Endothelial cell of hepatic sinusoid (primary cell): ENCODE results near the gene RTKN.
"Not testable (repeated sequence)": the region's sequence is repeated elsewhere in the genome, so short reads cannot be mapped to it uniquely, and the experiment has no call there.

Experiments
- in situ Hi-C: cut with HindIII; loops from 2 replicates; pipeline ENCODE4 v1.10.0; 2017; ENCODE audit warnings: low sequenced_read_pairs

Gene RTKN

DNA sequence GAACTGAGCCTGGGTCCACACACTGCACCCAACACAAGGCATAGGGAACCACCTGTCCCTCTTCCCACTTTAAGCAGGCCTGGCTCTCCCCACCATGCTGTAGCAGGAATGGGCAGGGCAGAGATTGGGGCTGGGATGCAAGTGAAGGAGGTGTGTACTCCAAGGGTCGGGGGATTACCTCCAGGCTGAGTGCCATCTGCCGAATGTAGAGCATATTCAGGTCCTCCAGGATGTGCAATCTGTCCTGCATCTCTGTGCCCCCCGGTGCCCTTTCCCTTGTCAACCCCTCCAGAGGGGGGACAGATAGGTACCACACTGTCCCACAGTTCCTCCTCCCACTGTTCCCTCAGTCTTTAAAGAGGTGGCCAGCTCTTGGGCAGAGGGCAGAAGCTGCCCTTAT, 2.4 kb downstream of the RTKN start:
- in situ Hi-C loops = no loop called here

DNA sequence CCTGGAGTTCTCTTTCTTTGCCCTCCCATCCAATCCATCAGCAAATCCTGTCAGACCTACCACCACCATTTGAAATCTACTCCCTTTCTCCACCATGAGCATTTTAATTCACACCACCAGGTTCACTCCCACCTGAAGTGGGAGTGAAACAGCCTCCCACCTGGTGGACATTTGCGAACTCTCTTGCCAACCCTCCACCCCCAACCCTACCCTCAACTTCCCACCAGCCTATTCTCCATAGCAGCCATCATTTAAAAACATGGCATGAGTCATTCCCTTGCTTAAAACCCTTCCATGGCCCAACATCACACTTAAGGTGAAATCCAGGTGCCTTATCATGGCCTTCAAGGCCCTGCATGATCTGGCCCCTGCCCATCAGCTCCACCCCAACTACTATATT, 3.5 kb downstream of the RTKN start:
- in situ Hi-C loops = no loop called here

DNA sequence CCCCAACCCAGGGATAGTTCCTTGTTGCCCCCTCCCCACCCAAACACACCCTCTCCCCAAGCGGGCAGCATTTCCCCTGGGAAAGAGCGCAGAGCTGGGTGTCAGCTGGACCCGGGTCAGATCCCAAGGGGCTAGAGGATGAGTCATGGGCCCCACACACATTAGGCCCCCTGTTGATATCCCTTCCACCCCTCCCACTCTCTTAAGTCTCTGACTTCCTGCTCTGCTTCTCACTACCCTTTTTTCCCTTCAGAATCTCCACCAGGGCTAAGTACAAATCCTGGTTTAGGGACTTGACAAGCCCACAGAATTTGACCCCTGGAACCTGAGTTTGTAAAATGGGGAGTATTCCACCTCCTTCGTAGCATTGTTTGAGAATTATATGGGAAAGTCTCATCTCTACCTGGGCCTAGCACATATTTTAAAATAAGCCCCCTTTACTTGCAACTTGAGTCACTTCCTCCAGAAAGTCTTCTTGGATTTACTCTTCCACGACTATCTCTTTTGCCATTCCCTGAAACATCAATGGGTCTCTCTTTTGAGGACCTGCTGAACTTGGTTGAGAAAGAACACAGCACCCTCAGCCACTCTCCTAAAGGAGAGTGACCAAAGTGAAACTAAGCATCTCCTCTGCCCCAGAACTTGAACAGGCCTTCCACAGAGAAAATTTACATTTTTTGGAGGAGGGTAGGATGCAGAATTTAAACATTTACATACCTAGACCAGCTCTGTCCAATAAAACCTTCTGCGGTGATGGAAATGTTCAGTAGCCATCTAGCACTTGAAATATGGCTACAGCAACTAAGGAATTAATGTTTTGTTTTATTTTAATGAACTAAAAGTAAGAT, 4.7 kb downstream of the RTKN start:
- in situ Hi-C loops = no loop called here

GRCh38 chr2:74436111-74436805, 5.5 kb downstream of the RTKN start:
- in situ Hi-C loops = no loop called here

DNA sequence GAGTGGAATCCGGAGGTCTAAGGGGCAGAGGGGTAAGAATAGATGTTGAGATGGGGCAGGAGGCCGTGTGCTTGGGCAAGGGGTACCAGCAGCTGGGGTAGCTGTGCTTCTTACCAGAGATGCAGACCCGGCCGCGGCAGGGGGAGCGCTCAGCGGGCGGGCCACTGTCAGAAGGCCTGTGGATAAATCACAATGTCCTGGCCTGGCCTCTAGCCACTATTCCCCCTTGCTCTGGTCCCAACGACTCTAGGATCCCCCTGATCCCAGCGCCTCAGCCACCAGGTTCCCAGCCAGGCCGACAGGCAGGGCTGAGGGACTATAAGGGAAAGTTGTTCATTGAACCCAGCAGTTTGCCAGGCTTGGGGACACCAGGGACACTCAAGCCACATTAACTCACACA, 11.2 kb downstream of the RTKN start:
- in situ Hi-C loops = loop anchor here (5.0 kb wide), 1 partner anchor 107 kb away; no protein-coding TSS in a partner anchor

DNA sequence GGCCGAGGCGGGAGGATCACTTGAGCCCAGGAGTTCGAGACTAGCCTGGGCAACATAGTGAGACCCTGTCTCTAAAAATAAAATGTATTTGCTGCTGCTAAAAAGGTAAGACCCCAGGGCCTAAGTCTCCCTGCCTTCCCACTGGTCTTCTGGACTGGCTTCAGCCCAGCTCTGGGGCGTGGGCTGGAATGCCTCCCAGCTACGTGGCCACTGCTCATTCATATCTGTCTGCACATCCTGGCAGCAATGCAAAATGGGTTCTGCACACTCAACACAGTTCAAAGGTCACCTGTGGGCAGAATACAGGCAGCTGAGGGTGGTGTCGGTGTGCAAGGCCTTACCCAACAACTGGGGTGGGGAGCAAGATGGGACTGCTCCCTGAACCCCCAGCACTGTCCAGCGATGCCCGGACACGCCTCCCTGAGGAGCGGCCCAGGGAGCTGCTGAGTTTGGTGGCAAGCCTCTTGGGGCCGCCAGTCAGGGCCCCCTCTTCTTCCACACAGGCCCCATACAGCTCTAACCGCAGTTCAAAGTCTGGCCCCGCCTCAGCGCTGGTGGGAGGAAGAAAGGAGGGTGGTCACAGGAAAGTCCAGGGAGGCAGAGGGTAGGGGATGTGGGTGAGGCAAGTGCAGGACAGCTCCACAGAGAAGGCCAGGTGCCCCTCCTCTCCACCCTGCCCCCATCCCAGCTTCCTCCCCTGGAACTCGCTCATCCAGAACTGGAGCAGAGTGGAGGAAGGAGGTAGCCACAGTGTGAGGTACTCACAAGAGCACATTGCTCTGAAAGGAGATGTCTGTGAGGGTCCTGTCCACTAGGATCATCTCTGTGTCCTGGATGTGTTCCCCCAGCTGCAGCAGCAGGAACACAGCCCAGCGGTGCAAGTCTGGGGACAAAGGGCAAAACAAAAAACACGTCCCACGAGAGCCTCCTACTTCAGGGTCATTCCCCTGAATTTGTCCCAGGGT, 12.0 kb downstream of the RTKN start:
- in situ Hi-C loops = loop anchor here (5.0 kb wide), 1 partner anchor 108 kb away; no protein-coding TSS in a partner anchor

GRCh38 chr2:74428675-74429074, 13.1 kb downstream of the RTKN start:
- in situ Hi-C loops = no loop called here

DNA sequence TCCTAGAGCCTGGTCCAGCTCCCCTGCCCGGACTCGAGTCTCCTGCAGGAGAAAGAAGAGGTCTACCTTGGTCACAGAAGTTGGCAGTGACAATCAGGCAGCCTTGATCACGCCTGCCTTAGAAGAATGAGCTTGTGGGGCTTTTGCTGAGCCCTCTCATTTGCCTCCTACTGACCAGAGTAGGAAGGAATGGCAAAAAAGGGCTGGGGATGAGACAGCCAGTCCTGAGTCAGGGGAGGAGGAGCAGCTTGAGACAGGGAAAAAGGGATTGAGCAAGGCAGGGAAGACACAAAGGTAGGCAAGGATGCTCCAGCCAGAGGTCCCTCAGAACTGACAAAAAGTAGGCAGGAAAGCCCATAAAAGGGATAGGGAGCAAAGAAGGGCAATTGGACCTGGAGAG, 14.2 kb downstream of the RTKN start:
- in situ Hi-C loops = no loop called here

- in situ Hi-C loops = no loop called here
These were observed 15.5 kb downstream of the RTKN start for GRCh38 chr2:74426181-74426758.

DNA sequence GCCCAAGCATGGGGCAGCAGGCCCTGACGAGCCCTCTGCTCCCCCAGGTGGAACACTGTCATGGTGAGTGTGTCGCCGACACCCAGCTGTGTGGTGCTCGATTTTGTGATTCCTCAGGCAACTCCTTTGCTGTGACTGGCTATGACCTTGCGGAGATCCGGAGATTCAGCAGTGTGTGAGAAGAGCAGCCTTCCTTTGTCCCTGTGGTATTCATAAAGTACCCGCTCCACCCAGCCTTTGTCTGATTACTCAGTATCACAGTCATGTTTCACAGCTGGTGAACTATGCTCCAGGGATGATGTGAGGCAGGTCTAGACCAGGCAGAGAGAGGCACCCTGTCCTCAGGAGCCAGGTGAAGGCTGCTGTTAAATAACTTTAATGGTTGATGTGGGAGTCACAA, 16.2 kb downstream of the RTKN start:
- in situ Hi-C loops = no loop called here

- in situ Hi-C loops = no loop called here
These were observed 16.7 kb downstream of the RTKN start for GRCh38 chr2:74424995-74425406.

- in situ Hi-C loops = no loop called here
These were observed 17.4 kb downstream of the RTKN start for GRCh38 chr2:74424139-74424992.

- in situ Hi-C loops = no loop called here
These were observed 18.3 kb downstream of the RTKN start for GRCh38 chr2:74423231-74424095.

- in situ Hi-C loops = no loop called here
These were observed 20.4 kb downstream of the RTKN start, which contains the start of the genes C2orf81 and WDR54 for GRCh38 chr2:74421221-74421870. Gene C2orf81 (minus strand): TSS chr2:74421619. CDS start chr2:74421560, 59 bp downstream. Gene WDR54 (plus strand): TSS chr2:74421730. CDS start chr2:74422154, 424 bp downstream.

DNA sequence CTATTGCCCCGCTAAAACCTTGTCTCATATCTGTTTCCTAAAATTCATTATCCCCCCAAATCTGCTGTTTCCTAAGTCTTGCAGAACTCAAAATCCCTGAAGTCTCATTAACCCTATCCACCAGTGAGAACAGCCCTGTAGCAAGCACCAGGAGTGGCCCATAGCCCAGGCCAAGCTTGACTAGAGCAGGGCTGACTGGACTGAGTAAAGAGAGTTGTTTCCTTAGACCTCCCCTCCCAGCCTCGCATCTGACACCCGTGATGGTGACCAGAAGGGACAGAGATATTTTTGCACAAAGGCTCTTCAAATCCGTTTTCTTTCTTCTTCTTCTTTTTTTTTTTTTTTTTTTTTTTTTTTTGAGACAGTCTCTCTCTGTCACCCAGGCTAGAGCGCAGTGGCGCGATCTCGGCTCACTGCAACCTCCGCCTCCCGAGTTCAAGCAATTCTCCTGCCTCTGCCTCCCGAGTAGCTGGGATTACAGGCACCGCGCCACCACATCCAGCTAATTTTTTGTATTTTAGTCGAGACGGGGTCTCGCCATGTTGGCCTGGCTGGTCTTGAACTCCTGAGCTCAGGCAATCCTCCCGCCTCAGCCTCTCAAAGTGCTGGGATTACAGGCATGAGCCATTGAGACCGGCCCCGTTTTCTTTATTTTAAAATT, 21.2 kb downstream of the RTKN start:
- in situ Hi-C loops = not testable (repeated sequence)

DNA sequence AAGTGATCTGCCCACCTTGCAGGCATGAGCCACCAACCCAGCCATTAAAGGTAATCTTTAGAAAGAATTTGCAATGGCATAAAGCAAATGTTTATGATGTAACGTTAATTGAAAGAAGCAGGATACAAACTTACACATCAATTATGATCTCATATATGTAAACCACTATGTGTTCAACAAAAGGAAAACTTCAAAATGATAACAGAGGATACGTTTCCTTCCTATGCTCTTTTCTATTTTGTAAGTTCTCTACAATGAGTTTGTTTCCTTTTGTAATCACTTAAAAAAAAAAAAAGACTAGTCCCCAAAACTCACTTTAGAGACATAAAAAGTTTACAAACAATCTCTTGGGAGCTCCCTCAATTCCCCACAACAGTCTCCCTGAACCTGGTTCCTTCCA, 21.7 kb downstream of the RTKN start:
- in situ Hi-C loops = no loop called here

- in situ Hi-C loops = no loop called here
These were observed 22.4 kb downstream of the RTKN start for GRCh38 chr2:74419345-74419744.

GRCh38 chr2:74418312-74418711, 23.4 kb downstream of the RTKN start:
- in situ Hi-C loops = no loop called here
